Stomach (tissue), 4 donors: ENCODE measurements around the gene GAS5.

ENCODE experiments used
- EP300 ChIP-seq: sonication (generic); formaldehyde crosslinking; IDR thresholded peaks from one replicate; pipeline ENCODE4 v1.6.1; 2017; ENCODE audit warnings: antibody characterized with exemption
- POLR2AphosphoS5 ChIP-seq, 3 donors: sonication (generic); formaldehyde crosslinking; IDR thresholded peaks; one replicate each; pipeline ENCODE4 v1.6.1; 2016; ENCODE audit warnings: antibody characterized with exemption in 3 of 3

- peak; percentile 67 to 95 (median 73) for TF ChIP-seq POLR2AphosphoS5 (IDR thresholded peaks at IDR 0.05)
- TF ChIP-seq EP300: no peak
Measured at GRCh38 chr1:173824315-173825081, 43.3 kb downstream of the GAS5 start, which contains the start of the genes CENPL and DARS2.
